HUES64 (cell line): ENCODE results near the gene FUT2.
"Not testable (repeated sequence)": the region's sequence is repeated elsewhere in the genome, so short reads cannot be mapped to it uniquely, and the experiment has no call there.

Experiments
- H3K27ac ChIP-seq: 2 replicates; pipeline ENCODE4 v1.7.0; 2013; ENCODE audit warnings: low read depth, low read length, inconsistent platforms
- H3K27me3 ChIP-seq: 2 replicates; pipeline ENCODE4 v1.6.1; 2013; ENCODE audit warnings: mild to moderate bottlenecking, low read length; ENCODE audit not compliant: insufficient read depth
- H3K36me3 ChIP-seq: 2 replicates; pipeline ENCODE4 v1.6.1; 2013; ENCODE audit warnings: mild to moderate bottlenecking, low read length; ENCODE audit not compliant: insufficient read depth
- H3K4me1 ChIP-seq: 2 replicates; pipeline ENCODE4 v1.6.1; 2013; ENCODE audit warnings: mild to moderate bottlenecking, low read length, moderate library complexity; ENCODE audit not compliant: insufficient read depth
- H3K4me3 ChIP-seq: 2 replicates; pipeline ENCODE4 v1.5.1; 2013; ENCODE audit warnings: mild to moderate bottlenecking, low read length, moderate library complexity
- H3K9ac ChIP-seq: 2 replicates; pipeline ENCODE4 v1.6.1; 2013; ENCODE audit warnings: mild to moderate bottlenecking, low read depth, low read length
- H3K9me3 ChIP-seq: 2 replicates; pipeline ENCODE4 v1.6.1; 2013; ENCODE audit warnings: low read depth, low read length; ENCODE audit not compliant: insufficient read depth
- WGBS: fragments of 150-250, 120-280 bp; methylation state at CpG from one replicate; pipeline ENCODE4 v1.1.7; 2013; ENCODE audit warnings: missing lambda C conversion rate; 5-methylcytosine and 5-hydroxymethylcytosine counted together

The FUT2 gene

DNA sequence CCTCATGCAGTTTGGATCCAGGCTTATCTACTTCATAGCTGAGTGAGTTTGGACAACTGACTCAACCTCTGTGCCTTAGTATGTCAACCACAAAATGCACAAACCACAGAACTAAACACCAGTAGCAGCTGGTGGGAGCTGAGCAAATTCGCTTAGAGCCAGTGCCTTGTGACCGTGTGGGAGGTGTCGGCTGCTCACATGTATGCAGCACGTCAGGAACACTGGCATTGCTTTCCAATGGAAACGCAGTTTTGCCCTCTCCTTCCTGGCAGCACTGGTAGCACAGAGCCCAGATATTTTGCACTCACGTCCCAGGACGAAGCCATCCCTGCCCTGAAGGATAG lies 14.7 kb upstream of the FUT2 start:
- no peaks in the 10 kb centered on the region for H3K36me3 ChIP-seq
- 93% methylated on average over 7 of the region's 7 CpGs for WGBS
- H3K9ac ChIP-seq = no peak overlapping the region
- no peak overlapping the region for H3K27ac ChIP-seq
- no peak overlapping the region for H3K4me3 ChIP-seq
- no peaks in the 10 kb centered on the region for H3K27me3 ChIP-seq
- no peaks in the 10 kb centered on the region for H3K9me3 ChIP-seq
- H3K4me1 ChIP-seq = no peaks in the 10 kb centered on the region

- no peak overlapping the region for H3K4me3 ChIP-seq
- no peaks in the 10 kb centered on the region for H3K27me3 ChIP-seq
- H3K27ac ChIP-seq = no peak overlapping the region
- WGBS = 92% methylated on average over 11 of the region's 11 CpGs
- no peaks in the 10 kb centered on the region for H3K4me1 ChIP-seq
- no peaks in the 10 kb centered on the region for H3K36me3 ChIP-seq
- H3K9me3 ChIP-seq = no peaks in the 10 kb centered on the region
- H3K9ac ChIP-seq = no peak overlapping the region
These were observed 12.4 kb upstream of the FUT2 start for GRCh38 chr19:48683349-48683748.

DNA sequence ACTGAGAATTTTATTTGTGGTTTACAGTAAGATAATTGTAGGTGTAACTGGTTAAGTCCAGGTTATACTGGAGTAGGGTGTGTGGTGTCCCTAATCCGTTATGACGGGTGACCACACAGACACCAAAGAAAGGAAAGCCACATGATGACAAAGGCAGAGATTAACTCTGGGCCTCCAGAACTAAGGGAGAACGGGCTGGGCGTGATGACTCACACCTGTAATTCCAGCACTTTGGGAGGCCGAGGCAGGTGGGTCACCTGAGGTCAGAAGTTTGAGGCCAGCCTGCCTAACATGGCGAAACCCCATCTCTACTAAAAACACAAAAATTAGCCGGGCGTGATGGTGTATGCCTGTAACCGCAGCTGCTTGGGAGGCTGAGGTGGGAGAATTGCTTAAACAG lies 10.2 kb upstream of the FUT2 start:
- WGBS = 87% methylated on average over 9 of the region's 9 CpGs
- H3K27ac ChIP-seq = no peak overlapping the region
- no peaks in the 10 kb centered on the region for H3K4me1 ChIP-seq

GRCh38 chr19:48686088-48686487 lies 9.7 kb upstream of the FUT2 start:
- no peaks in the 10 kb centered on the region for H3K27me3 ChIP-seq
- WGBS = 80% methylated on average over 3 of the region's 3 CpGs
- H3K4me3 ChIP-seq = no peak overlapping the region
- H3K36me3 ChIP-seq = no peaks in the 10 kb centered on the region
- H3K4me1 ChIP-seq = no peaks in the 10 kb centered on the region
- no peak overlapping the region for H3K9ac ChIP-seq
- no peak overlapping the region for H3K27ac ChIP-seq
- no peaks in the 10 kb centered on the region for H3K9me3 ChIP-seq

More for the DNA sequence above, 10.2 kb upstream of the FUT2 start:
- H3K9me3 ChIP-seq = no peaks in the 10 kb centered on the region
- H3K4me3 ChIP-seq = no peak overlapping the region
- no peak overlapping the region for H3K9ac ChIP-seq
- no peaks in the 10 kb centered on the region for H3K27me3 ChIP-seq
- H3K36me3 ChIP-seq = no peaks in the 10 kb centered on the region

GRCh38 chr19:48686637-48687036 lies 9.1 kb upstream of the FUT2 start:
- not testable (repeated sequence) for H3K9ac ChIP-seq, H3K4me1 ChIP-seq, H3K9me3 ChIP-seq, H3K4me3 ChIP-seq, H3K36me3 ChIP-seq, H3K27ac ChIP-seq, H3K27me3 ChIP-seq
- WGBS = 91% methylated on average over 7 of the region's 7 CpGs

DNA sequence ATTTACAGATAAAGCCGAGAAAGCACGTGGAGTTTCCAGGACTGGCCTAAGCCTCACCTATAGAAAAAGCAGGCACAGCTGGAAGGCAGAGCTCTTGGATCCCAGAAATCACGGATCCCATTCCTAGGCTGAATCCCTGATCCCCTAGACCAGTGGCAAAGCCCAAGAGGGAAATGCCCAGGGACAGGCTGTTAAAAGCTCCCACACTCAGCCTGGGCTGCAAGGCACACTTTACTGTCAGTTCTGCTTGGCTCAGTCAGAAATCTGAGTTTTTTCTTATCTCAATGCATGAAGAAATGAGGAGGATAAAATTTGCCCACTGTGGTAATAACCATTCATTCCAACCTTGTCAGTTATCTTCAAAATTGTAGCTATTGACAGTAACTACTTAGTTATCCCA lies 8.0 kb upstream of the FUT2 start:
- no peak overlapping the region for H3K27ac ChIP-seq
- 88% methylated on average over 3 of the region's 3 CpGs for WGBS
- H3K36me3 ChIP-seq = no peaks in the 10 kb centered on the region
- no peaks in the 10 kb centered on the region for H3K4me1 ChIP-seq
- no peak overlapping the region for H3K4me3 ChIP-seq
- no peak overlapping the region for H3K9ac ChIP-seq
- H3K27me3 ChIP-seq = no peaks in the 10 kb centered on the region
- no peaks in the 10 kb centered on the region for H3K9me3 ChIP-seq

DNA sequence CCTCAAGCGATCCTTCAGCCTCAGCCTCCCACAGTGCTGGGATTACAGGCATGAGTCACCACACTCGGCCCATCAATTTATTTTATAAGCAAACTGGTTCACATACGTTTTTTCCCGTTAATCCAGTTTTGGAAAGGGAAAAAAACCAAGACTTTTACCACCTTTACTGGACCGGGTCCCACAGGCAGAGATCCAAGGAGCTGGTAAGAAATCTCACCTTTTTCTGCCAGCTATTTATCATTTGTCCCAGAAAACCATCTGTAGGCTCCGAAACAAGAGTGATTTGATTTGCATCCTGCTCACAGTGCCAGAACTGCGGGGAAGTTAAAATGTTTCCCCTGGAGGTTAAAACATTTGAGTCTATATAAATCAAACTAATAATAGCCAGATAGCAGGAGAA lies 6.3 kb upstream of the FUT2 start:
- H3K9me3 ChIP-seq = no peaks in the 10 kb centered on the region
- H3K36me3 ChIP-seq = no peaks in the 10 kb centered on the region
- H3K27ac ChIP-seq = no peak overlapping the region
- H3K4me1 ChIP-seq = no peaks in the 10 kb centered on the region
- no peak overlapping the region for H3K4me3 ChIP-seq
- no peaks in the 10 kb centered on the region for H3K27me3 ChIP-seq
- 92% methylated on average over 6 of the region's 7 CpGs for WGBS
- H3K9ac ChIP-seq = no peak overlapping the region

GRCh38 chr19:48693629-48694028 lies 2.1 kb upstream of the FUT2 start:
- H3K4me1 ChIP-seq, H3K36me3 ChIP-seq, H3K27ac ChIP-seq, H3K9ac ChIP-seq, H3K9me3 ChIP-seq, H3K4me3 ChIP-seq, H3K27me3 ChIP-seq: not testable (repeated sequence)
- WGBS = 90% methylated on average over 9 of the region's 9 CpGs

DNA sequence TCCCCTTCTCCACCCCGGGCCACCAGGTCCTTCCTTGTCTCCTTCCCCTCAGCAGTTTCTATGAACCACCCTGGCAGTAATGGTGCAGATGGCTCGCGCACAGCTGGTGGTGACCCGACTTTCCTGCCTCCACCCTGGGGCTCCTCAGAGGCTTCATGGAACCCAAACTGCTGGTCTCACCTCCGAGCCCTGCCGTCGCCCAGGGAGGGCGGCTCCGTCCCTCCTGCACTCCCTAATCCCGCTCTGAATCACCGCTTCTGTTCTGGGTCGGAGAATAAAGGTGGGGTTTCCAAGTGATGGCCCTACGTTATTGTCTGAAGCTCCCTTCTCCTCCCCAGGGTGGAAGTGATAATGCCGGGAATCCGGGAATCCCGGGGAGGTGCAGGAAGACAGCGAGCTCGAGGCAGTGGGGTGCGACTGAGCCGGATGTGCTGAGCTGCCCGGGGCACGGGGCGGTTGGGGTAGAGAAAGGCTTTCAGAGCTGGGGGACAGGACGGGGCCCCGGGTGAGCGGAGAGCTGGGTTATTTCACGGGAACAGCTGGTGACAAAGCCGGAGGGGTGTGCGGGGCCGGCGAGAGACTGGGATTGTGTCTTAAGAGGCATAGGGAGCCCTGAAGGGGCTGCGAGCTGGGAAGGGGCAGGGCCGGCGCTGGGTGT lies 711 bp downstream of the FUT2 start:
- under 1% methylated on average over 34 of the region's 34 CpGs for WGBS
- no peaks in the 10 kb centered on the region for H3K27me3 ChIP-seq
- H3K4me1 ChIP-seq = 0 out of 2 replicates have a peak, but pooled peaks cover 2% of the 10 kb centered on the region
- H3K4me3 ChIP-seq = peak overlapping the region; percentile 74
- no peaks in the 10 kb centered on the region for H3K36me3 ChIP-seq
- H3K9ac ChIP-seq = peak overlapping the region; percentile 64
- H3K27ac ChIP-seq = no peak overlapping the region; the same call in 1 of the 2 replicates
- H3K9me3 ChIP-seq = no peaks in the 10 kb centered on the region

- WGBS = 88% methylated on average over 4 of the region's 4 CpGs
- no peaks in the 10 kb centered on the region for H3K9me3 ChIP-seq
- 0 out of 2 replicates have a peak, but pooled peaks cover 2% of the 10 kb centered on the region for H3K4me1 ChIP-seq
- H3K36me3 ChIP-seq = 0 out of 2 replicates have a peak, but pooled peaks cover 2% of the 10 kb centered on the region
- H3K4me3 ChIP-seq = no peak overlapping the region
- H3K27ac ChIP-seq = no peak overlapping the region
- H3K9ac ChIP-seq = no peak overlapping the region
- H3K27me3 ChIP-seq = no peaks in the 10 kb centered on the region
These were observed 2.3 kb downstream of the FUT2 start for GRCh38 chr19:48698046-48698445.

DNA sequence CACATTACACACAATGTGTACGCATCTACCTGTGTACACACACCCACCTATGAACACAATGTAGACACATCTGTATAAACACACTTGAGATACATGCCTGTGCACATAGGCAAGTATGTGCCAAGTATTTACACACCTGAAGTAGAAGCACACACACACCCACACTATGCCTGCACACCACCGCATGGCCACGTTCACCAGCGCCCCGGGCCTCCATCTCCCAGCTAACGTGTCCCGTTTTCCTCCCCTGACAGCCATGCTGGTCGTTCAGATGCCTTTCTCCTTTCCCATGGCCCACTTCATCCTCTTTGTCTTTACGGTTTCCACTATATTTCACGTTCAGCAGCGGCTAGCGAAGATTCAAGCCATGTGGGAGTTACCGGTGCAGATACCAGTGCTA lies 6.9 kb downstream of the FUT2 start:
- H3K9ac ChIP-seq = no peak overlapping the region
- H3K27ac ChIP-seq = no peak overlapping the region
- 94% methylated on average over 13 of the region's 13 CpGs for WGBS
- no peaks in the 10 kb centered on the region for H3K27me3 ChIP-seq
- no peak overlapping the region for H3K4me3 ChIP-seq
- peaks cover 8% of the 10 kb centered on the region; the same call in 1 of the 2 replicates for H3K36me3 ChIP-seq
- no peaks in the 10 kb centered on the region for H3K9me3 ChIP-seq
- H3K4me1 ChIP-seq = no peaks in the 10 kb centered on the region

- H3K36me3 ChIP-seq = peaks cover 8% of the 10 kb centered on the region; the same call in 1 of the 2 replicates
- H3K27me3 ChIP-seq = no peaks in the 10 kb centered on the region
- H3K9me3 ChIP-seq = no peaks in the 10 kb centered on the region
- WGBS = 96% methylated on average over 23 of the region's 23 CpGs
- peaks cover 2% of the 10 kb centered on the region; the same call in 1 of the 2 replicates for H3K4me1 ChIP-seq
- H3K9ac ChIP-seq = no peak overlapping the region
- H3K27ac ChIP-seq = no peak overlapping the region
- H3K4me3 ChIP-seq = no peak overlapping the region
These were observed 7.5 kb downstream of the FUT2 start for GRCh38 chr19:48703316-48703715.
